ENCODE measurements around the gene FGF1.
A peak's percentile ranks its signal among the peaks of the same experiment; 100 is the strongest.

Gene FGF1

DNA sequence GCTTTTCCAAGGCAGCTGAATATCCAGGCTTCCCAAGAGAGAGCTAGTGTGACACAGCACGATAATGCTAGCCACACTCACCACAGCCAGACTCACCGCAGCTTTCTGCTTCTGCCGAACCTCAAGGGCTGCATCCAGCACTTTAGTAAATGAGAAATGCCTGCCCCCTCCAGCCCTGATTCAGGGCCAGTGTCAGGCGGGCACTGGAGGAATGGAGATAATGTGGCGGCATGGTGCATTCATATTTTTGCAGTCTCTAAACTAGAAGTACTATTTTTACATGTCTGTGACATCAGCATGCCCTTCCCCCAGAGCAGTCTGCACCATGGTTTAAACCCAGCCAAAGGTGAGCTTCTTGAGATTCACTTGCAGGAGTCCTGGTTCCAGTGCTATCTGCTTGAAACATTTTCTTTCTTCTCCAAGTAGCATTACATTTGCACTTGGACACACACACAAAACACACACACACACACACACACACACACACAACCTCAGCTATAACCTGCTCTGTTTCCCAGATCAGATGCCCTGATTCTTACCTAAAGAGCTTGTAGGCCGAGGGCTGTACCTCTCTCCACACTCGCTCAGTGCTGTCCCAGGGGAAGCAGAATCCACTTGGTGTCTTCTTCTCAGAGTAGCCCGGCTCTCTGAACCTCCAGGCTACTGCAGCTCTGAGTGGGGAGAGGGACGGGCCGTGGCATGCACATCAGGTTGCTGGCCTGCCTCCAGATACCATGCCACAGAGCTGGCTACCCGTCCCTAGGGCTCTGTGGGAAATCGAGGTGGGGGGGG, at the start of gene FGF1:
Gene FGF1, minus strand, starts transcription at position 673 of the 792 bp plus-strand sequence. CDS start 71,963 bp downstream, outside the sequence.
- no peak for DNase-seq (ENCODE audit: low spot score)

DNA sequence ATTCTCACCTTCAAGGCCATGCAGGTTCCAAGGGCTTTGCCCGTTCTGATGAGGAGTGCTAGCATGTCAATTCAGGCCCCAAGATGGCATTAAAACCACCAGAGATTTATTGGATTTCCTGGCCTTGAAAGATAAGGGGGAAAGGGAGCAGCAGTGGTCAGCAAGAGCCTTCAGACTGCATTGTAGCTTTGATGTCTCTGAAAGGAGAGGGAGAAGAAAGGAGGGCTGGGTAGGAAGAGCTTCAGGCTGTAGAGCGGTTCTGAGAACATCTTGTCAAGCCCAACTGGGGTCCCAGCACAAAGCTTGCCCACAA, 41.8 kb upstream of the FGF1 start:
- no peak for DNase-seq (ENCODE audit: low spot score)

DNA sequence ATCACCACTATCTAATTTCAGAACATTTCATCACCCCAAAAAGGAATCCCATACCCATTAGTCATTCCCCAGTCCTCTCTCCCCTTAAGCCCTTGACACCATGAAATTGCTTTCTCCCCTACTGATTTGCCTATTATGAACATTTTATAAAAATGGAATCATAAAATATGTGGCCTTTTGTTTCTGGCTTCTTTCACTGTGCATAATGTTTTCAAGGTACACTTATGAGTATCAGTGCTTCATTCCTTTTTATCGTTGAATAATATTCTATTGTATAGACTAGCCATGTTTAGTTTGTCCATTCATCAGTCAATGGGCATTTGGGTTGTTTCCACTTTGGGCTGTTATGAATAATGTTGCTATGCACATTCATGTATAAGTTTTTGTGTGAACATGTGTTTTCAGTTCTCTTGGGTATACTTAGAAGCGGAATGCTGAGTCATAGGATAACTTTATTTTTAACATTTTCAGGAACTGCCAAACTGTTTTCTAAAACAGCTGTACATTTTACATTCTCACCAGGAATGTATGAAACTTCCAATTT, 40.4 kb upstream of the FGF1 start:
- no peak for DNase-seq (ENCODE audit: low spot score)

DNA sequence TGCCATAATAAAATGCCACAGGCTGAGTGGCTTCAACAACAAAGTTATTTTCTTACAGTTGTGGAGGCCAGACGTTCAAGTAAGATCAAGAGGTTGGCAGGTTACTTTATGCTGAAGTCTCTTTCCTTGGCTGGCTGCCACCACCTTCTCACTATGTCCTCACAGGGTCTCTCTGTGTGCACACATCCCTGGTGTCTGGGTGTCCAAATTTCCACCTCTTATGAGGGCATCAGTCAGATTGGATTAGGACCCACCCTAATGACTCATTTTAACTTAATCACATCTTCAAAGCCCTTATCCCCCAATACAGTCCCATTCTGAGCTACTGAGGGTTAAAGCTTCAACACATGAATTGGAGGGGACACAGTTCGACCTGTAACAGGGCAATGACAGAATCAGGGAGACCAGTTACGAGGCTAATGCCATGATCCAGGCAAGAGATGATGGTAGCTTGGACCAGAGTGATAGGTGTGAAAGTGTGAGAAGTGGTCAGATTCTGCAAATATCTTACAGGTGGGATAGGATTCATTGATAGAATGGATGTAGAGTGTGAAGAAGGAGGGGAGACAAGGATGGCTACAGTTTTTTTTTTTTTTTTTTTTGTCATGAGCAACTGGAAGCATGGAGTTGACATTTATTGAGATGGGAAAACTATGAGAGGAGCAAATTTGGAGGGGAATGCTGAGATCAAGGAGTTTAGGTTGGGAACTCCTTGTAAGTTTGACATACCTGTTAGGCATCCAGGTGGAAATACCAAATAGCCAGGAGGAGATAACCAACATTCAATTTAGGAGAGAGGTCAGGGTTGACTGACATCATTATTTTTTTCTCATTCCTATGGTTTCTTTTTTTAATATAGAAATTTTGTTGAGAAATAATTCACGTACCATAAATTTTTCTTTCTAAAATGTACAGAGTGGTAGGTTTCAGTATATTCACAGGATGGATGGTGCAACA, 39.6 kb upstream of the FGF1 start:
- no peak for DNase-seq (ENCODE audit: low spot score)

DNA sequence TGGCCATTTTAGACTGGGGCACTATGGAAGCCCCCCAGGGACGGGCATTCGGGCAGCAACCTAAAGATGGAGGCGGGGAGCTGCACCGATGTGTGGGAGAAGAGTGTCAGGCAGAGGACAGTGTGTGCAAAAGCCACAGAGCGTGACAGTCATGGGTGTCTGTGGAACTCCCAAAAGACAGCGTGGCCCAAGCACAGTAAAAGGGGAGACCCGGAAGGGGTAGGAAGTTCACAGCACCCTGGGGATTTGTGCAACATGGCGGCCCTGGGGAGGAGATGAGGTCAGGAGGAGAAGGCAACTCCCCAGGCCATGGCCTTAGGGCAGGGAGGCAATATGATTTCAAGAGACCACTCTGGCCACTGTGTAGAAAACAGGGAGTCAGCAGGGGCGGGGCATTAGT, 38.9 kb upstream of the FGF1 start:
- no peak for DNase-seq (ENCODE audit: low spot score)

DNA sequence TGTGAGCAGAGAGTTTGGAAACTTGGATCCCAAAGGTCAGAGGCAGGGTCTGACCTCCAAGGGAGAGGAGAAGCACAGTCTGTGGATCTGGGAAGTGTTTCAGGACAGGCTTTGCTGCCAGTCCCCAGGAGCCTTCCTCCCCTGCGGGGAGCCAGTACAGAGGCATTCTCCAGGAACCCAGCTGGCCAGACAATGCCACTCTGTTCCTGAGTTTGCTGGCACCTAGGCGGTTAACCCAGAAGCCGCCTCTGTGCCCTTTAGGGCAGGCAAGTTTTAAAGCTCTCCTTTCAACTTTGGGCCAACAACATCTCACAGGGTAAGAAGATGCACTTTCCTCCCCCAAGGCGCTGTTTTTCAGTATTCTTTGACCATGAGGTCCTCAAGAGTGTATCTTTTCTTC, 37.0 kb upstream of the FGF1 start:
- no peak for DNase-seq (ENCODE audit: low spot score)

DNA sequence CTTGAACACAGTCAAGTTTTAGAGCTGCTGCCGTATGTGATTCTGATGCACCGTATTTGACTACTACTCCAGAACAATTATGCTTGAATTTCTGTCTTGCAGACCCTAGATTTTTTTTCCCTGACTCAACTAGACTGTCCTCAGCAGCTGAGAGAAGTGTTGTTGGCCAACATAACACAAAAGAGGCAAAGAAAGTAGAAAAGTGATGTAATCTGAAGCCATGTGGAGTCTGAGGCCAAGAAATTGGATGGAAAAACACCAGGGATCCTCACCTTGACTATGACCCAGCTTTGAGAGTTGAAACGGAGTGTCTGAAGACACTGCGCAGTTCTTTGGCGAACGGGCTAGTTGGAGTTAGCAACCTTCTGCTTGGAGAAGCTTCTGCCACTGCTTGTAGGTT, 36.3 kb upstream of the FGF1 start:
- DNase-seq (ENCODE audit: low spot score) = no peak

DNA sequence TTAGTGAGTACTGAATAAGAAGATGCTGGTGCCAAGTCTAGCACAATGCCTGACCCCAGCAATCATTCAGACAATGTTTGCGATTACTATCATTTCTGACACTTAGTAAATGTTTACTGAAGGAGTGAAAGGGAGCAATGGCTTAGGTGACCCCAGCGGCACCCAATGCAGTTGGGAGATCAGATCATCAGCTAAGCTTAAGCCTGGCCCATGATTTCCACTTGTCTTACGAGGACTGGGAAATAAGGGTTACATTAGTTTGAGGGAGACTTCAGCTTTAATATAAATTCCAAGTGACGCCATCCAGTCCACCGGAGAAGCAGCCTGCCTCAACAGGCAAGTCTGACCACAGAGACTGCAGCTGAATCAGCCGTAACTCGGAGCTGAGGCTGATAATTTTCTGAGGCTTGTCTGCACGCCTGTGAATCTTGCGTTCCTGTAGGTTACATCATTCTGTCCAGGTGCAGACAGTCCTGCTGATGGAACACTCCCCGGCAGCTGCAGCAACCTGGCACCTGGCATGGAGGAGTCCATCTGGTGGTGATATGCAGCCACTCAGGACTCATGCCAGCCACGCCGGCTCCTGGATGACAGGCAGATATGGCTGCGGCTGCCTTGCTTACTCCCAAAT, 34.9 kb upstream of the FGF1 start:
- DNase-seq (ENCODE audit: low spot score) = no peak

DNA sequence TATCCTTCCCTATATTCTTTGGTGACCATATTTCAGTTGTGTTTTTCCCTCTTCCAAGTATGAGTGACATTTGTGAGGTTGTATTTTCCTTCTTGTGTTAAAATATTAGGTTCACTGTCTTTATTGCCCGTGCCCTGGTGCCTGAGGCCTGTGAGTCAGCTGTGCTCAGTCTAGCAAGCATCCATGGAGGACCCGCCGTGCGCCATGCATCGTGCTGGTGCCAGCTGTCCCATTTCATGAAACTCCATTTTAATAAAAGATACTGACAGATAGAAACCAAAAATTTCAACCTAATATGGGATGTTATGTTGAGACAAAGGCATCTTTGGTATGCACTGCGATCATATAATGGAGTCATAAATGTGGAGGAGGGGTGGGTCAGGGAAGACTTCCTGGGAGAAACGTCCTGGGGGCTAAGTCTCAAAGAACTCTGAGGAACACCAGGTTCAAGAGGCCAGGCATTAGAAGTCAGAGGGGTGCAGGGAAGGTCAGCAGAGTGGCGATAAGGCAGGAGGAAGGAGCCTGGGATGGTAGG, 34.0 kb upstream of the FGF1 start:
- no peak for DNase-seq (ENCODE audit: low spot score)

DNA sequence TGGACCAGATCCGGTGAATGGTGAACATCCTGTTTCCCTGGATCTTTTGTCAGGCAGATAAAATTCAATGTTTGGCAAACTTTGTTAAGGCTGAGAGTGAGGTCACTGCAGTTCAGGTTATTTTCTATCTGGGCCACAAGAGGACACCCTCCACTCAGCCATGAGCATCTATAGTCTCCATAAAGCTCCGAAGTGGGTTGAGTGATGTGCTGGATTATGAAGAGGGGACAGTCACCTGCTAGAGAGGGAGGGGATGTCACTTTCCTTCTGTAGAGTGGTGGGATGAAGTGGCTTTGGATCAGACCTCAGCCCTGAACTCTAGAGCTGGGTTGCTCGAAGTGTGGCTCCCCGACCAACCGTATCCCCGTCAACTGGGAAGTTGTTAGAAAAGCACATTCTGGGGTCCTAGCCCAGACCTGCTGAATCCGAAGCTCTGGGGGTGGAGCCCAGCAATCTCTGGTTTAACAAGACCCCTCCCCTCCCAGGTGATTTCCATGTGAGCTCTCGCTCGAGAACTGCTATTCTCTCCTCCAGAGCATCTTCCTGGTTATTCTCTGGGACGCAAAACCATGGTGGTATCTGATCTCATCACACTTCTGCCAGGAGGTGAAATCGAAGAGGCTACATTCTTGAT, 31.8 kb upstream of the FGF1 start:
- DNase-seq (ENCODE audit: low spot score) = no peak

DNA sequence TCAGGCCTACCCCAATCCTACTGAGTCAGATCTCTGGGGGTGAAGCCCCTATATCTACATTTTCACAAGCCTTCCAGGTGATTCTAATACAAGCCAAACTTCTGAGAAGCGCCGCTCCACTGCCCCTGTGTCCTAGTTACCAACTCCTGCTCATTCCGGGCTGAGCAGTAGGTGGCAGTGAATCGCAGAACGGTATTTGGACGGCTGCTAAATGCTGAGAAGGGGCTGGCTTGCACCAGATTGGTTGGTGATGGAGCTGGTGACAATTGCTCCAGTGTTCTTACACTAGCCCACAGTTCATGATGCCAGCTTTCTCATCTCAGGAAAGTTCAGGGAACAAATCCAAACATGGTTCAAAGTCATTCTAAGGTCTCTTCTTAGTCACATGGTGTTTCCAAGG, 31.1 kb upstream of the FGF1 start:
- DNase-seq (ENCODE audit: low spot score) = no peak

DNA sequence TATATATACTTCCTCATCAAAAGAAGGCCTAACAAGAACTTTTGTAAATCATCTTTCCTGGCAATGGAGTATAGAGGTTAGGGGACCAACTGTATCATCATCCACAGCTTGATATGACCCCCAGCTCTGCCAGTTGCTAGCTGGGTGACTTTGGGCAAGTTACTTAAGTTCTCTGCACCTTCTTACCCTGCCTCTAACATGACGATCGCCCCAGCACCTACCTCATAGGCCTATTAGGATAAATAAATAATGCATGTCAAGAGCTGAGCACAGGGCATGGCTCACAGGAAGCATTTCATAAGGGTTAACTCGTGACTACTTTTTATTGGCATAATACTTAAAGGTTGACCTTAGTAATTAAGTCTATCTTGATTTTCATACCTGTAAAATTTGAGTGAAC, 29.4 kb upstream of the FGF1 start:
- DNase-seq (ENCODE audit: low spot score) = no peak

DNA sequence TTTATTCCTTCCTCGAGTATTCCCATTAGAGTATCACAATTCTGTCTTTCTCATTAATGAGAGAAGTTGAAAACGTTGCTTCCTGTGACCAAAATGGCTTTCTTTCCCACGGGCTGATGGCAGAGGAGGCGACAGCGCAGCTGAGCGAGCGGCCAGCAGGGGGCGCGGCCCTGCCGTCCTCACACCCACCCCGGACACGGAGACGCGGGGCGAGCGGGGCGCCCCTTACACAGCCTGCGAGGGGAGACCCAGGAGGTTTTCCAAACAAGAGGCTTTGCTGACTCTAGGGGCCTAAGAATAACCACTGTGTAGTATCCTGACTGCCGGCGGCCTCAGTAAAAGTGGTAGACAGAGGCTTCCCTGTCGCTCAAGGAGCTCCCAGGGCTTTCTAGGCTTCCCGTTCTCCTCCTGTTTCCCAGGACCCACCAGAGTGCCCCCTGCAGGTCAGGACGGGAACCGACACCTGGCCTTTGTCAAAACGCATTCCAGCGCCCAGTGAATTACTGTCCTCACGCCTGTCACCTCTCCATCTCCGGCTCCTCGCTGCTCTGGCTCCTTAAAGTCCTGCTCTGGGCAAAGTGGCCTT, 27.3 kb upstream of the FGF1 start:
- peak; percentile 78 for DNase-seq (ENCODE audit: low spot score)

DNA sequence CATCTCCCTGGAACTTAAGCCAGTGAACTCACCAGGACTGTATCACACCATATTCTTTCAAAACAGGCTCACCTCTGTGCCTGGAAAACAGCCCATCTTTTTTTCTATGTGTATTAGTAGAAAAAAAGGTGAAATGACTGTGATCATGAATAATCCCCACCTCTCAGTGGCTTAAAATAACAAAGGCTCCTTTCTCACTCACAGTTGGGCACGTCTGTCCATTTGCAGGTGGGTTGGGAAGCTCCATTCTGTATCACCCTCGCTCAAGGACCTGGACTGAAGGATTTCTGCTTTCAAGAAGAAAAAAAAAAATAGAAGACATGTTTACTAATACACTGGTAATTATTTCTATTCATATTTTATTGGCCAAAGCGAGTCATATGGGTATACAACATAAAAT, 17.3 kb upstream of the FGF1 start:
- DNase-seq (ENCODE audit: low spot score) = no peak

DNA sequence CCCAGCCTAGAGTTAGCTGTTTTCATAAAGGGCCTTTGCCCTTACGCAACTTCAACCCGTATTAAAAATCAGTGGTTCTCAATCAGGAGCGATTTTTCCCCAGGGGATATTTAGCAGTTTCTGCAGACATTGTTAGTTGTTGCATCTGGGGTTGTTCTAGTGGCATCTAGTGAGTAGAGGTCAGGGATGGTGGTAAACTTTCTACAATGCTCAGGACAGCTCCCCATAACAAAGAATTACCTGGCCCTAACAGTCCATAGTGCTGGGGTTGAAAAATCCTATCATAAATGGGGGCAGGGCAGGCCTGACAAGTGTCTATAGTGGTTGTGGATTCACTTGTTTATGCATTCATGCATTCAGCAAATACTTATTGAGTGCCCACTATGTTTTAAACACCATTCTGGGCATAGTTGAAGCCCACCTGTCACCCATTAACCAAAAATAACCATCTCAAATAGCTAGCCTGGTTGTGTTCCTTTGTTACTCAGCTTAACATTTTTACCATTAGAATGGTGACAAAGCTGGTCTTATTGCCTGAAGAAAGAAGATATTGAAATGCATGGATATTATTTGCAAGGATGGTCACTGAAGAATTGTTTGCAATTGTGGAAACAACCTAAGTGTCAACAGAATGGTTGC, 15.9 kb upstream of the FGF1 start:
- no peak for DNase-seq (ENCODE audit: low spot score)

DNA sequence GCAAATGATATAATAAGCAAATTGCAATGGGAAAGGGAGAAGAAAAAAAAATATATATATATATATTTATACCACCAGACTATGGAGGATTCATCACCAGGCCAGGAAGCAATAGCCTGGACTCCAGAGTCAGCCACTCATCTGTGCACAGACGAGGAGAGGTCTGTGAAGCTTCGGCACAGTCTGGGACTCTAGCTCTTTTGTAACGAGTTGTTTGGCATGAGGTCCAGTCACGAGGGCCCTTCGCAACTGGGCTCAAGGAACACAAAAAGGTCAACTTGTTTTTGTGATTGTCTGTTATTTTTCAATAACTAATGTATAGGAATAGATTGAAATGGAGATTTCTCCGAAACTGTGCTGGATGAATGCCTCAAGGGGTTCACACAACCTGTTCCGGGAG, 14.7 kb upstream of the FGF1 start:
- DNase-seq (ENCODE audit: low spot score) = no peak

DNA sequence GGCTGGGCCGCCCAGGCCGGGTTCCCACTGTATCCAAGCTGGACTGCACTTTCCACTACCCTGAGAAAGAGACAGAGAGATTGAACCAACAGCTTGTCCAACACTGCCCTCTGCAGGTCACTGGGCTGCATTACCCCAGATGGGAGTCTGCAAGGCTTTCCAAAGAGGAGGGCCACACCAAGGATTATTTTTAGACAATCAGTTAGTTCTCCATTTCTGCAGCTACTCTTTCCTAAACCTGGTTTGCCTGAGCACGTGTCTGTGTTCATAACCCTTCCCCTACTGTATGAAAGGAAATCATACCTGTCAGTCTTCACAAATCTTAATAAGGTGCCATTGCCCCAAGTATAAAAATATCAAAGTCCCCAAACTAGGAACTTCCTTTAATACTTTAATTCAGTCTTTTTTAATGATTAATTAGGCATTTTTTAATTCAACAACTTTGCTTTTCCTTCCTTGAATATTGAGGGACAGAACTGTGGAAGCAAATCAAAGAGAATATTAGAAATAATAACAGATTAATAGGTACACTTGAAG, 13.4 kb upstream of the FGF1 start:
- DNase-seq (ENCODE audit: low spot score) = peak; percentile 63

DNA sequence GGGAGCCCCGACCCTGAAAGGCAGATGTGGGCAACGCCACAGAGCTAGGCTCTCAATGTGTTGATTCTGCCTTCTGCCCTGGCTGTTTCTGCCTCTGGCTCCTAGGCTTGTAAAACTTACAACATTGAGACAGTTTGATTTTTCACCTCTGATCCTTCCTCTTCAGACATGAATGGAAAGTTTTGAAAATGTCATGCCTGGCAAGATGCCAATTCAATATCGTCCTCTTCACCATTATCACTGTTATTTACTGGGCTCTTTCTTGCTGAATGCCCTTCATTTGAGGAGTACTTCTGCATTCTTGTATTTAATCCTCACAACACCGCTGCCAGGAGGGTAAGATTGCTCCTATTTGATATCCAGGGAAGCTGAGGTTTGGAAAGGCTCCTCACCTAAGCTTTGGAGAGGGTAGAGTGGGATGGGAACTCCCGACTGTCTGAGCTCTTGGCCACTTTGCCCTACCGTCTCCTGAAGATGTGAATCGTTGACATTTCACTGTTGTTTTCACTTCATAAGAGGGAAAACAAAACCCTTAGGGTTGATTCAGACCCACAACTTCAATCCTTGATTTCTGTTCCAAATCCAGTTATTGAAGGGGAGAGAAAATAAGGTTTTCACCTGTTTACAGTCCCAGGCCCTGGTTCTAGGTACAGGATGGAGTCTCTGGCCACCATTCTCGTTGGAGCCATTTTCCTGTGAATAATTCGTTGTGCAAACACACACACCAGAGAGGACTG, 12.7 kb upstream of the FGF1 start:
- DNase-seq (ENCODE audit: low spot score) = no peak

DNA sequence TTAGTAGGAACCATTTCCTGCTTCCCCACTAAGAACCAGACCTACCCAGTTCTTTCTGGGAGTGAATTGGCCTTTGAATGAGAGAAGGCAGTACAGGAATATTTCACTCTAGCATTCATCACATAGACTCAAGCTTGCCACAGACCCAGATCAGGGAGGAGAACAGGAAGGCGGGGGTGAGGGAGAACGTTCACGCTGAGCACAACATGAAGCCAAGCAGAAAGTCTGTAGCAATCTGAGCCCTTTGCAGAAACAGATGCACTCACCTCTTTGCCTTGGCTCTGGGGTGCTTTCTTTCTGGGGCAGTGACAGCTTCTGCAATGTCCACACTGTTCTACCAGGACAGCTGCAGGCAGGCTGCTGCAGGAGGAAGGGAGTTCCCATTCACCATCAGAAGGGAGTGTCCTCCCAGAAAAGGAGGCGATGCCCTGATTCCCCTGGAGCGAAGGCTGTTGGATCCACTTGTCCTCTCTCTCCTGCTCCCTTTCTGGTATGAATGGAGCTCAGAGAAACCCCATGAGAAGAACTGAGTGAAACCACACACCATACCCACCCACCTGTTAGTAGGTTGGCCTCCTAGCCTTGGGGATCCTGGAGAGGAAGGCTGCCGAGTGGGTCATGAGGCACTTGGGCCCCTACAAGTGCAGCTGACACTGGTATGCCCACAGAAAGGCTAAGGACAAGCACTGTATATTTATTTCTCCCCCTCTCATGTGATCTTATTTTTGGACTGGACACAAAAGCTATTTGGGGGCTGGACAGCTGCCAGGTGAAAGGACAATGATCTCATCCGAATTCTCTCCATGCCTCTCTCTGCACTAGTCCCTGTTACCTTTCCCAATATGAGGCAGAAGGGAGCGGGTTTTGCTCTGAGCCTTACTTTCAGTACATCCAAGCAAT, 11.7 kb upstream of the FGF1 start:
- DNase-seq (ENCODE audit: low spot score) = no peak
